Fibroblast of mammary gland (primary cell): ENCODE measurements around the gene FAM13C.

Source experiments
- DNase-seq: peaks from one replicate; pipeline ENCODE4 v3.0.0-alpha.2; 2010; ENCODE audit warnings: low read depth
- H3K4me3 ChIP-seq: 2 replicates; pipeline ENCODE4 v1.5.1; 2011; ENCODE audit warnings: low read depth, mild to moderate bottlenecking, low read length, moderate library complexity; ENCODE audit not compliant: control insufficient read depth
- CTCF ChIP-seq: conservative IDR thresholded peaks from 2 replicates; pipeline ENCODE4 v1.5.1; 2011; ENCODE audit warnings: low read depth, low read length, inconsistent platforms; ENCODE audit not compliant: control insufficient read depth, insufficient read depth

The FAM13C gene

GRCh38 chr10:59206204-59206720 lies 156.1 kb downstream of the FAM13C start:
- no peak overlapping the region for H3K4me3 ChIP-seq
- TF ChIP-seq CTCF = no peak
- no peak for DNase-seq
